PC-3 (cell line): ENCODE results near the gene ANKRD40CL. TPM values are rescaled to one million over a fixed set of nuclear protein-coding genes. Genes with fewer than 3 reads are reported as not detected.
A peak's percentile ranks its signal among the peaks of the same experiment; 100 is the strongest.

Experiments
- ATAC-seq: fragments of 200-7000 bp; cut with Tn5 transposase; 2 replicates; pipeline ENCODE4 v1.9.1; 2020; ENCODE audit warnings: mild to moderate bottlenecking, moderate library complexity
- BruUV-seq: library from RNA; stranded (reverse); fragments of 400-500 nt; replicated peaks from 2 replicates; lab custom pipeline; 2021; lab: Mats Ljungman, UMichigan
- CTCF ChIA-PET: fragments of 300-600 bp; sonication (Branson Sonifier 250); formaldehyde crosslinking; loops from one replicate; lab custom pipeline; 2022; ENCODE audit warnings: antibody characterized with exemption; lab: Charles Lee
- POLR2A ChIA-PET: fragments of 300-600 bp; sonication (Branson Sonifier 250); formaldehyde crosslinking; loops from one replicate; lab custom pipeline; 2022; ENCODE audit warnings: antibody characterized with exemption; ENCODE audit not compliant: unreplicated experiment; lab: Charles Lee
- DNase-seq: peaks from one replicate; pipeline ENCODE4 v3.0.0-alpha.2; 2015
- H2AFZ ChIP-seq: fragments of 300-600 bp; sonication (generic); 2 replicates; pipeline ENCODE4 v1.6.0; 2016; ENCODE audit warnings: antibody characterized with exemption, low read length
- H3F3A ChIP-seq: fragments of 300-600 bp; sonication (generic); one replicate; pipeline ENCODE4 v1.6.0; 2017; ENCODE audit warnings: antibody characterized with exemption, low read length, control low read depth, mild to moderate bottlenecking; ENCODE audit not compliant: unreplicated experiment
- H3K27ac ChIP-seq: fragments of 300-600 bp; sonication (generic); 2 replicates; pipeline ENCODE4 v1.5.1; 2016; ENCODE audit warnings: mild to moderate bottlenecking, low read length
- H3K27me3 ChIP-seq: fragments of 300-600 bp; sonication (generic); 2 replicates; pipeline ENCODE4 v1.6.1; 2016; ENCODE audit warnings: low read length, mixed read lengths
- H3K36me3 ChIP-seq: fragments of 300-600 bp; sonication (generic); 2 replicates; pipeline ENCODE4 v1.6.1; 2016; ENCODE audit warnings: low read depth, mixed run types, low read length, mixed read lengths
- H3K4me1 ChIP-seq: fragments of 300-600 bp; sonication (generic); 2 replicates; pipeline ENCODE4 v1.5.1; 2016; ENCODE audit warnings: low read length; ENCODE audit not compliant: insufficient read depth
- H3K4me2 ChIP-seq: fragments of 300-600 bp; sonication (generic); 2 replicates; pipeline ENCODE4 v1.6.0; 2016; ENCODE audit warnings: low read length
- H3K4me3 ChIP-seq: fragments of 300-600 bp; sonication (generic); 2 replicates; pipeline ENCODE4 v1.5.1; 2016; ENCODE audit warnings: mild to moderate bottlenecking, low read length, mixed read lengths
- H3K79me2 ChIP-seq: fragments of 300-600 bp; sonication (generic); 2 replicates; pipeline ENCODE4 v1.6.1; 2017; ENCODE audit warnings: low read length, mixed read lengths
- H3K9ac ChIP-seq: fragments of 300-600 bp; sonication (generic); 2 replicates; pipeline ENCODE4 v1.6.0; 2016; ENCODE audit warnings: mild to moderate bottlenecking, low read length
- H3K9me2 ChIP-seq: fragments of 300-600 bp; sonication (generic); replicated peaks from 2 replicates; pipeline ENCODE4 v1.6.1; 2016; ENCODE audit warnings: mixed run types, low read length, mixed read lengths
- H3K9me3 ChIP-seq: fragments of 300-600 bp; sonication (generic); 2 replicates; pipeline ENCODE4 v1.6.1; 2016; ENCODE audit warnings: low read length, mixed read lengths
- H4K20me1 ChIP-seq: fragments of 300-600 bp; sonication (generic); 2 replicates; pipeline ENCODE4 v1.6.1; 2016; ENCODE audit warnings: low read length, mixed read lengths
- CTCF ChIP-seq: fragments of 300-600 bp; sonication (generic); conservative IDR thresholded peaks from 2 replicates; pipeline ENCODE4 v1.5.1; 2017; ENCODE audit warnings: antibody characterized with exemption, low read depth, mild to moderate bottlenecking, low read length
- EZH2 ChIP-seq: fragments of 300-600 bp; sonication (generic); IDR thresholded peaks from one replicate; pipeline ENCODE4 v1.6.1; 2017; ENCODE audit warnings: antibody characterized with exemption, mild to moderate bottlenecking, low read length; ENCODE audit not compliant: unreplicated experiment
- EZH2phosphoT487 ChIP-seq: fragments of 300-600 bp; sonication (generic); IDR thresholded peaks from 2 replicates; pipeline ENCODE4 v1.6.1; 2018; ENCODE audit warnings: mild to moderate bottlenecking, antibody characterized with exemption, low read length, borderline replicate concordance
- intact Hi-C: fragments of 100-400 bp; cut with micrococcal nuclease; formaldehyde crosslinking; loops from 2 replicates; pipeline ENCODE4 v1.9.0; 2023
- total RNA-seq: library from RNA; depleted of rRNA; stranded (reverse); fragments of >200 nt; gene quantifications from 2 replicates; pipeline ENCODE4 v1.2.3, GENCODE V29; 2014

ANKRD40CL gene
- total RNA-seq, 1 experiment from 2014 or later, result not detected

GRCh38 chr17:50813583-50813982 lies 46.3 kb upstream of the ANKRD40CL start:
- Histone ChIP-seq H3K36me3 (no peaks in the 10 kb centered on the region), H3K9ac (no peak overlapping the region), H3K9me3 (no peaks in the 10 kb centered on the region), H3K4me1 (peaks cover 11% of the 10 kb centered on the region), H3K27me3 (no peaks in the 10 kb centered on the region), H3K27ac (no peak overlapping the region), H3F3A (no peaks in the 10 kb centered on the region), H3K79me2 (no peaks in the 10 kb centered on the region), H3K4me3 (no peak overlapping the region), H4K20me1 (no peaks in the 10 kb centered on the region), H3K4me2 (no peak overlapping the region), H3K9me2 (no peaks in the 10 kb centered on the region), H2AFZ (no peak overlapping the region)
- BruUV-seq, result no TSS peak
- ChIA-PET CTCF (no interaction called here), POLR2A (no interaction called here)
- ATAC-seq, result no peak
- TF ChIP-seq EZH2 (no peak), CTCF (no peak), EZH2phosphoT487 (no peak)
- intact Hi-C loops, result no loop called here
- no peak for DNase-seq

- intact Hi-C loops, result no loop called here
- BruUV-seq, result no TSS peak
- POLR2A ChIA-PET, result no interaction called here
Observed at GRCh38 chr17:50808888-50809287, 41.6 kb upstream of the ANKRD40CL start.

More at GRCh38 chr17:50808888-50809287, 41.6 kb upstream of the ANKRD40CL start:
- TF ChIP-seq EZH2phosphoT487 (no peak), EZH2 (no peak), CTCF (no peak)
- no peak for DNase-seq
- Histone ChIP-seq H3K79me2 (no peaks in the 10 kb centered on the region), H3K36me3 (no peaks in the 10 kb centered on the region), H3K9me3 (no peaks in the 10 kb centered on the region), H3K4me1 (no peaks in the 10 kb centered on the region), H3K27me3 (no peaks in the 10 kb centered on the region), H3F3A (no peaks in the 10 kb centered on the region), H3K4me2 (no peak overlapping the region), H3K9me2 (no peaks in the 10 kb centered on the region), H2AFZ (0 out of 2 replicates have a peak overlapping the region, but pooled peaks have one; percentile 15), H3K27ac (no peak overlapping the region), H4K20me1 (no peaks in the 10 kb centered on the region), H3K4me3 (no peak overlapping the region), H3K9ac (no peak overlapping the region)
- CTCF ChIA-PET, result no interaction called here
- ATAC-seq, result no peak
